ENCODE data around the gene TSEN2.

The TSEN2 gene

GRCh38 chr3:12507591-12508281 lies 23.5 kb downstream of the TSEN2 start:
- no peak for DNase-seq (ENCODE audit: low spot score)
- TF ChIP-seq CTCF (IDR thresholded peaks at IDR 0.05; ENCODE audit: extremely low read depth, insufficient read depth, missing control alignments) = no peak

GRCh38 chr3:12508291-12508700 lies 24.0 kb downstream of the TSEN2 start:
- TF ChIP-seq CTCF (IDR thresholded peaks at IDR 0.05; ENCODE audit: extremely low read depth, insufficient read depth, missing control alignments) = no peak
- no peak for DNase-seq (ENCODE audit: low spot score)

More at GRCh38 chr3:12507591-12508281, 23.5 kb downstream of the TSEN2 start:
- in situ Hi-C loops (cut with MboI; ENCODE audit: low pct_unique_long_range_greater_than_20kb, low sequenced_read_pairs, unreplicated experiment) = no loop called here

GRCh38 chr3:12509466-12509865 lies 25.2 kb downstream of the TSEN2 start:
- no peak for DNase-seq (ENCODE audit: low spot score)
- no peak for TF ChIP-seq CTCF (IDR thresholded peaks at IDR 0.05; ENCODE audit: extremely low read depth, insufficient read depth, missing control alignments)
- in situ Hi-C loops (cut with MboI; ENCODE audit: low pct_unique_long_range_greater_than_20kb, low sequenced_read_pairs, unreplicated experiment) = no loop called here

More at GRCh38 chr3:12508291-12508700, 24.0 kb downstream of the TSEN2 start:
- in situ Hi-C loops (cut with MboI; ENCODE audit: low pct_unique_long_range_greater_than_20kb, low sequenced_read_pairs, unreplicated experiment) = no loop called here

- no peak for TF ChIP-seq CTCF (IDR thresholded peaks at IDR 0.05; ENCODE audit: extremely low read depth, insufficient read depth, missing control alignments)
- in situ Hi-C loops (cut with MboI; ENCODE audit: low pct_unique_long_range_greater_than_20kb, low sequenced_read_pairs, unreplicated experiment) = no loop called here
- no peak for DNase-seq (ENCODE audit: low spot score)
Measured at GRCh38 chr3:12512534-12513118, 28.3 kb downstream of the TSEN2 start.

- DNase-seq (ENCODE audit: low spot score) = no peak
- TF ChIP-seq CTCF (IDR thresholded peaks at IDR 0.05; ENCODE audit: extremely low read depth, insufficient read depth, missing control alignments) = no peak
- in situ Hi-C loops (cut with MboI; ENCODE audit: low pct_unique_long_range_greater_than_20kb, low sequenced_read_pairs, unreplicated experiment) = no loop called here
Measured at GRCh38 chr3:12513694-12514446, 29.6 kb downstream of the TSEN2 start.

GRCh38 chr3:12515631-12516030 lies 31.4 kb downstream of the TSEN2 start:
- TF ChIP-seq CTCF (IDR thresholded peaks at IDR 0.05; ENCODE audit: extremely low read depth, insufficient read depth, missing control alignments) = no peak
- in situ Hi-C loops (cut with MboI; ENCODE audit: low pct_unique_long_range_greater_than_20kb, low sequenced_read_pairs, unreplicated experiment) = no loop called here
- DNase-seq (ENCODE audit: low spot score) = no peak
